Progenitor cell of endocrine pancreas (in vitro differentiated cells): ENCODE results near the gene TMTC2. TPM values are rescaled to one million over a fixed set of nuclear protein-coding genes. Genes with fewer than 3 reads are reported as not detected.

ENCODE experiments used
- DNase-seq: peaks from one replicate; pipeline ENCODE4 v3.0.0; 2021; ENCODE audit warnings: low spot score; ENCODE audit not compliant: unreplicated experiment
- H3K27ac Mint-ChIP-seq: 2 replicates; pipeline ENCODE4 v1.8.0; 2021; ENCODE audit warnings: mild to moderate bottlenecking, moderate library complexity, mixed read lengths
- H3K27me3 Mint-ChIP-seq: 2 replicates; pipeline ENCODE4 v1.8.0; 2021; ENCODE audit warnings: mixed read lengths
- H3K36me3 Mint-ChIP-seq: 2 replicates; pipeline ENCODE4 v1.8.0; 2022; ENCODE audit warnings: mixed read lengths; ENCODE audit not compliant: insufficient read depth
- H3K4me1 Mint-ChIP-seq: 2 replicates; pipeline ENCODE4 v1.8.0; 2021; ENCODE audit warnings: low read depth, mixed read lengths
- H3K4me3 Mint-ChIP-seq: 2 replicates; pipeline ENCODE4 v1.8.0; 2021; ENCODE audit warnings: low read depth, mild to moderate bottlenecking, moderate library complexity, mixed read lengths
- H3K9me3 Mint-ChIP-seq: 2 replicates; pipeline ENCODE4 v1.8.0; 2021; ENCODE audit warnings: low read depth, mixed read lengths
- total RNA-seq: library from RNA; stranded (reverse); gene quantifications from 2 replicates; pipeline ENCODE4 v1.2.1, GENCODE V29; 2021
- TF ChIP-seq, protein P1 (sequence below): fragments of 200-600 bp; sonication (generic); IDR thresholded peaks from one replicate; pipeline ENCODE4 v1.5.0; 2021; ENCODE audit warnings: antibody characterized with exemption, mild to moderate bottlenecking; ENCODE audit not compliant: unreplicated experiment

TMTC2 gene
- total RNA-seq, 1 donor from 2014 or later: 15.4 TPM

DNA sequence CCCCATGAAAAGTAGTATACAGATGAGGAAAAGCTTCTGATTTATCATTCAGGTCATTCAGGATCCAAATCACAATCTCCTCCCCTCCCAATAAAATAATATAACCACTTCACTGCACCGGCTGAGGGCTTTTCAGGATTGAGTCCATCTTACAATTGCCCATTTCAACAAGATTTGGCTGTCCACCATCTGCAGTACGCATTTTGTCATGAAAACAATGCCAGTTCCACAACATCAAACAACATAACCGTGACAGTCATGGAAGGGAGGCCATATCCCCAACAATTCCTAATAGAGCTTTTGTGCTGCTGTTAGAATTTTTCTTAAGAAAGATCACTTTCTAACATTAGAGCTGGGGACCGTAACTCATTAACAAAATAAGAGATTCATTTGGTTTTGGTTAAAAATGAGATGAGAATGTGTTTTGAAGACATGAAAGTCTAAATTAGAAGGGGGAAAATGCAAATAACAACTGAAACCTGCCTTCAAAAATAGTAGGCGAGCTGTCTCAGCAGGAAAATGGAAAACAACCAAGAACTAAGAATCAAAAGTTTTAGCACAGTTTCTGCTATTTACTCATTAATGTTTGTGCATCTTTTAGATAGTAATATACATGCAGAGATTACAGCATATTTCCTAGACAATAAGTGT lies 38.3 kb upstream of the TMTC2 start:
- Mint-ChIP-seq H3K4me1 (peaks cover 6% of the 10 kb centered on the region), H3K9me3 (no peaks in the 10 kb centered on the region)

DNA sequence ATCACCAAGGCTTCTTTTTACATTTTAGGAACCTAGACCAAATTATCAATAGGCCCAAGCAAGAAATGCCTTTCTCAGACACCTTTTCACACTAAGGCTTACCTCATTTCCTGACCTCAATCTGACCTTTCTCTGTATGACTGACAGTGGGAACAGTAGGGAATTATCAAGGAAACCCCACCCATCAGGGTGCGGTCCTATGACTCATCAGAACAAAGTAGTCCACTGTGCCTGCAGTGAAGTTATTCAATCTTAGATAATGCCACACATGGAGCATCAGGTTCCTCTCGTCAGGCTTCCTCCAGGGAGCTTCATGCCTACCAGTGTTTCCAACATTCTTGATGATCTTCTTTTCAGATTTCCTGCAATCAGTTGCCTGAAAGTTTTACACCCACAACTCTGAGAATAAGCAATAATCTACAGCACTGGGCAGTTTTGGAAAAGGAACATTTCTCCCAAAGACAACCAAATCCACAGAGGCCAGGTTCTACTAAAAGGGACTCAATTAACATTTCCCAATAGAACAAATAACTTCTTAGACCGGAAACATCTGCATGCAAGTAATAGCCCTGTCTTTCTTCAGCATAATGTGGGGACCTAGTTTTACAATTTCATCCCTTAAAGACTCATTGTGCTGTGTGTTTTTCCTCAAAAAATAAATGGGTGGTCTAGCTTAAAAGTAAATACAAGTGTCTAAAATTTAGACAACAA lies 35.9 kb upstream of the TMTC2 start:
- peaks cover 3% of the 10 kb centered on the region for H3K9me3 Mint-ChIP-seq
- TF ChIP-seq, protein P1, sequence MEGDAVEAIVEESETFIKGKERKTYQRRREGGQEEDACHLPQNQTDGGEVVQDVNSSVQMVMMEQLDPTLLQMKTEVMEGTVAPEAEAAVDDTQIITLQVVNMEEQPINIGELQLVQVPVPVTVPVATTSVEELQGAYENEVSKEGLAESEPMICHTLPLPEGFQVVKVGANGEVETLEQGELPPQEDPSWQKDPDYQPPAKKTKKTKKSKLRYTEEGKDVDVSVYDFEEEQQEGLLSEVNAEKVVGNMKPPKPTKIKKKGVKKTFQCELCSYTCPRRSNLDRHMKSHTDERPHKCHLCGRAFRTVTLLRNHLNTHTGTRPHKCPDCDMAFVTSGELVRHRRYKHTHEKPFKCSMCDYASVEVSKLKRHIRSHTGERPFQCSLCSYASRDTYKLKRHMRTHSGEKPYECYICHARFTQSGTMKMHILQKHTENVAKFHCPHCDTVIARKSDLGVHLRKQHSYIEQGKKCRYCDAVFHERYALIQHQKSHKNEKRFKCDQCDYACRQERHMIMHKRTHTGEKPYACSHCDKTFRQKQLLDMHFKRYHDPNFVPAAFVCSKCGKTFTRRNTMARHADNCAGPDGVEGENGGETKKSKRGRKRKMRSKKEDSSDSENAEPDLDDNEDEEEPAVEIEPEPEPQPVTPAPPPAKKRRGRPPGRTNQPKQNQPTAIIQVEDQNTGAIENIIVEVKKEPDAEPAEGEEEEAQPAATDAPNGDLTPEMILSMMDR: no peak
- H3K4me3 Mint-ChIP-seq: no peak overlapping the region
- H3K4me1 Mint-ChIP-seq: peaks cover 16% of the 10 kb centered on the region
- peaks cover 4% of the 10 kb centered on the region for H3K27me3 Mint-ChIP-seq
- H3K27ac Mint-ChIP-seq: peak overlapping the region; percentile 21
- no peaks in the 10 kb centered on the region for H3K36me3 Mint-ChIP-seq
- DNase-seq: no peak

More for the DNA sequence above, 38.3 kb upstream of the TMTC2 start:
- Mint-ChIP-seq H3K27me3 (peaks cover 4% of the 10 kb centered on the region), H3K36me3 (no peaks in the 10 kb centered on the region), H3K4me3 (no peak overlapping the region), H3K27ac (no peak overlapping the region)
- TF ChIP-seq, protein P1: no peak
- DNase-seq: no peak

DNA sequence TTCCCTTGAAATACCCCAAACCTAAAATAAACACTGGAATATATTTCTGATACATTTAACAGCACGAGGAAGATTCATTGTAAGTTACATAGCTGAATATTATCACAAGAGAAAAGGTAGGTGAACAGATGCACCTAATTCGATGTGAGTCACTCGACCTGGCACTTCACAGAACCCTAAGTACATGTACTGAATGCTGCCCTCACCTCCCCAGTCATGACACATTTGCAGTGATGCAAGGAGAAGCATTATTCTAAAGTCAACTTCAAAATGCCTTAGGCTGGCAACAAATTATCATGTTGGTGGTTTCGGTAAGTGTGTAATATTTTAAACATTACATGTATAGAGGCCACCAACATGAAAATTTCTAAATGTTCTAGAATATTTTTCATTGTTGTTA lies 35.2 kb upstream of the TMTC2 start:
- peaks cover 4% of the 10 kb centered on the region for H3K27me3 Mint-ChIP-seq
- H3K4me3 Mint-ChIP-seq: no peak overlapping the region
- no peak overlapping the region for H3K27ac Mint-ChIP-seq
- TF ChIP-seq, protein P1: no peak
- H3K36me3 Mint-ChIP-seq: no peaks in the 10 kb centered on the region
- H3K9me3 Mint-ChIP-seq: peaks cover 6% of the 10 kb centered on the region
- DNase-seq: no peak
- peaks cover 18% of the 10 kb centered on the region for H3K4me1 Mint-ChIP-seq

DNA sequence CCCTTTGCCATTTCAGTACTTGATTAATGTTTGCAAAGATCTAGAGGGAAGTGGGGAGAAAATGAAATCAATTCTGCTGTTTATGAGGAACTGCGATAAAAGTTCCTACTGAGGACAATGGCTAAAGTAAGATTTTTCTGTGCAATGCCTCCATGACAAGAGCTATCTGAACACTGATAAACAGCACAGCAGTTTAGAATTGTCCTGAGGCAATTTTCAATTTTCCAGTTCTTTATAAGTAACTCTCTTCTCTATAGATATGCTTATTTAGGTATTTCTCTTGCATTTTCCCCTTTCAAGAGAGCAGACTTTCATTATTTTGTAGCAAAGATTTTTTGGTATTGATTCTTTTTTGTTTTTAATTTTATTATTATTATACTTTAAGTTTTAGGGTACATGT lies 34.6 kb upstream of the TMTC2 start:
- no peaks in the 10 kb centered on the region for H3K36me3 Mint-ChIP-seq
- DNase-seq: no peak
- H3K9me3 Mint-ChIP-seq: peaks cover 6% of the 10 kb centered on the region
- H3K4me3 Mint-ChIP-seq: no peak overlapping the region
- peaks cover 4% of the 10 kb centered on the region for H3K27me3 Mint-ChIP-seq
- no peak overlapping the region for H3K27ac Mint-ChIP-seq
- peaks cover 18% of the 10 kb centered on the region for H3K4me1 Mint-ChIP-seq
- TF ChIP-seq, protein P1: no peak

DNA sequence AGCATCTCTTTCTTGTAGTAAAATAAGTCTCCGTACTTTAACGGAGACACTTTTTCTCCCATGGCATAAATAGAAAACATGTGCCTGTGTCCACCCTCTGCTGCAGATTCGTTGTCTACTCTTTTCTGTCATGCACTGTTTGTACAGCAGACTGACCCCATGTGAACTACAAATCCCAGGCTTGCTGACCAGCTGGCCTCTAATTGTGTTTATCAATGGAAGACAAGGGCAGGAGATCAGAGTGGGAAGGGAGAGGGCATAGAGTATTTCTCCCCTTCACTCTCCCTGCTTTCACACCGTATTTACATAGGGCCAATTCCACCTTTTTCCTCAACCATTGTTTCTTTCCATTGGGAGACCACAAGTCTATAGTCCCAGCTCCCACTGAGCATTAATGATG lies 31.0 kb upstream of the TMTC2 start:
- TF ChIP-seq, protein P1: no peak
- no peaks in the 10 kb centered on the region for H3K27me3 Mint-ChIP-seq
- no peak for DNase-seq
- H3K27ac Mint-ChIP-seq: no peak overlapping the region
- no peak overlapping the region for H3K4me3 Mint-ChIP-seq
- H3K36me3 Mint-ChIP-seq: no peaks in the 10 kb centered on the region
- peaks cover 13% of the 10 kb centered on the region for H3K4me1 Mint-ChIP-seq
- peaks cover 11% of the 10 kb centered on the region for H3K9me3 Mint-ChIP-seq
